Activated CD4-positive, alpha-beta T cell treated with anti-CD3 and anti-CD28 coated beads for 1 hour (primary cell): ENCODE measurements around the gene PDCD1.
"Not testable (repeated sequence)": the region's sequence is repeated elsewhere in the genome, so short reads cannot be mapped to it uniquely, and the experiment has no call there.

Experiments
- DNase-seq: peaks from one replicate; pipeline ENCODE4 v3.0.0-alpha.2; 2020

PDCD1 gene

GRCh38 chr2:241811201-241811951 is 47.3 kb downstream of the PDCD1 start:
- no peak for DNase-seq

GRCh38 chr2:241810307-241811200 is 48.1 kb downstream of the PDCD1 start:
- no peak for DNase-seq

GRCh38 chr2:241809383-241810306 is 49.0 kb downstream of the PDCD1 start:
- DNase-seq: no peak

GRCh38 chr2:241808721-241809382 is 49.8 kb downstream of the PDCD1 start, which contains the start of gene NEU4:
Gene NEU4, plus strand, starts transcription at chr2:241809193. Its CDS starts 5,292 bp downstream, at chr2:241814485.
- DNase-seq: no peak

- no peak for DNase-seq
Measured at GRCh38 chr2:241808051-241808720, 50.5 kb downstream of the PDCD1 start.

GRCh38 chr2:241806217-241806616 is 52.5 kb downstream of the PDCD1 start:
- DNase-seq: not testable (repeated sequence)

GRCh38 chr2:241804326-241805229 is 54.1 kb downstream of the PDCD1 start:
- DNase-seq: no peak

- DNase-seq: no peak
Measured at GRCh38 chr2:241803387-241804325, 55.0 kb downstream of the PDCD1 start.

GRCh38 chr2:241802421-241803318 is 56.0 kb downstream of the PDCD1 start:
- no peak for DNase-seq

GRCh38 chr2:241801611-241802420 is 56.9 kb downstream of the PDCD1 start:
- no peak for DNase-seq

GRCh38 chr2:241800198-241800903 is 58.3 kb downstream of the PDCD1 start:
- not testable (repeated sequence) for DNase-seq
